Loucy (cell line): Measurements from ENCODE around the gene ERICH6B.

Experiments used
- CTCF ChIP-seq: fragments of 200-600 bp; sonication (generic); conservative IDR thresholded peaks from 2 replicates; pipeline ENCODE4 v1.5.1; 2014; ENCODE audit warnings: mild to moderate bottlenecking, antibody characterized with exemption, low read length
- EZH2phosphoT487 ChIP-seq: fragments of 200-600 bp; IDR thresholded peaks from 2 replicates; pipeline ENCODE4 v1.6.1; 2018; ENCODE audit warnings: antibody characterized with exemption, mild to moderate bottlenecking, moderate library complexity, borderline replicate concordance

DNA sequence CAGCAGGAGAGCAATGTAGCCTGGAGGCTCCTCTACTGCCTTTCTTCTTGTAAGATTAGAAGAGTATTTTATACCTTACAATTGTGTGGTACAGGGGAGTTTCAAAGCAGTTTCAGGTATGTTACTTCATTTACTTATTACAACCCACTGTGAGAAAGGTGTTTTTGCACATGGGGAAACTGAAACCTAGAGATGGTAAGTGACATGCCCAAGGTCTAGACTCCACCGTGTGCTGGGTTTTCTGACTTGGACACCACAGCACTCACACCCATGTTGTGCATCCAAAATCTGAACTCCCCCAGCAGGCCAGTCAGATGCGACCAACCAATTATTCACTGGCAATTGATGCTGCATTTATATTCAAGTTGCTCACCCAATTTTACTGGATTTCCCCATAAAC lies 22.8 kb downstream of the ERICH6B start:
- TF ChIP-seq CTCF (no peak), EZH2phosphoT487 (no peak)
